Activated T-cell treated with anti-CD3 and anti-CD28 coated beads for 24 hours (primary cell): Measurements from ENCODE around the gene SAP30L.

ENCODE experiments used
- DNase-seq: peaks from one replicate; pipeline ENCODE4 v3.0.0-alpha.2; 2020; ENCODE audit warnings: low read depth

SAP30L gene

DNA sequence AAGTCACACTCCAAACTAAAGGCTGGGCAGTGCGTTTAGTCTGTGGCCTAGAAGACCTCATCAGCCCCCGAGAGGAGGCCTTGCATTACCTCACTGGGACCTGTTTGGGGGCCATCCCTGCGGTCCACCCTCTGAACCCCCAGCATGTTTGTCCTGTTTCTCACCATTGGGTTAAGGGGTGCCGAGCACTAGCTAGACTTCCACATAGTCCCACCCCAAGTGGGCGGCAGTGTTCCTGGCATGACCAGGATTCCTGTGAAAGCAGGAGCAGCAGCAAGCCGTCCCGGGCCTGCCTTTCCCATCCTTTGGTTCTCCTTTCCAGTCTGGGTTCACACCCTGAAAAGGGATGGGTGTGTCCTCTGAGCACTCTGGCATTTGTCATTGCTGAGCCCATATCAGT, 26.6 kb upstream of the SAP30L start:
- DNase-seq: no peak

DNA sequence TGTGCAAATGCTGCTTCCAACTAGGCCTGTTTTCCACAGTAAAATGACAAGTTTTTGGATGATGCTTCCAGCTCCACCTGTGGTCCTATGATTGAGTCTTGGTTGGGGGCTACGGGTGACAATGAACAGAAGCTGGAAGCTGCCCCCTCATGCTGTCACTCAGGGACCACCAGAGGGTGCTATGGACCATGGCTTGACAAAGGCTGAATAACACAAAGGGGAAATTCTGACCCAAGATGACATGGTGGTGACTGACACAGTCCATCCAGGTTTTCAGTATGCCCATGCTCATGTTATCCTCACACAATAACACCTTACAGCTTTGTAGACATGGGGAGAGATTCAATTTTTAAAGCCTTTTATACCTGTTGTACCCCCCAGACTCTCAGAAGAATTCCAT, 23.9 kb upstream of the SAP30L start:
- peak; percentile 9 for DNase-seq

DNA sequence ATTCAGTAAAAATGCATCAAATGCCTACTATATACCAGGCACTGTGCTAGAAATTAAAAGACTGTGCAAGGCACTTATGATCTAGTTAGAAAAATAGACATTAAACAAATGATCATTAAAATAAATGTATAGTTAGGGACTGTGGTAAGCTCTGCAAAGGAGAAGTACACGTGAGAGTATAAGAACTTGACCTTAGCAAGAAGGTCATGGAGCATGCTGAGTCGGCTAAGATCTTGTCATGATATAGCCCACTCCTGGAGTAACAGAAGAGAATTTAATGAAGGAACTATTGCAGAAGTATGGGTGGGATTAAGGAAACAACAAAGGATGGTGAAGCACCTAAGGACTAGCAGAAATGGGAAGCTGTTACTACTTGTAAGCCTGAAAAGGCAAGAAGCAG, 23.5 kb upstream of the SAP30L start:
- DNase-seq: no peak

DNA sequence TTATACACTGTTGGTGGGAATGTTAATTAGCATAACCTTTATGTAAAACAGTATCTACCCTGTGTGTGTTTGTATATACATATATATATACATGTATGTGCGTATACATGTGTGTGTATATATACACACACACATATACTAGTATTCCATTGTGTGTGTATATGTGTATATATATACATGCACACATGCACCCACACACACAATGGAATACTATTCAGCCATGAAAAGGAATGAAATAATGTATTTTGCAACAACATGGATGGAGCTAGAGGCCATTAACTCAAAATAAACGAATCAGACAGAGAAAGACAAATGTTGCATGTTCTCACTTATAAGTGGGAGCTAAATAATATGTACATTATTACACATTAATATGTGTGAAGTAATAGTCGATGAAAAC, 17.6 kb upstream of the SAP30L start:
- DNase-seq: no peak

DNA sequence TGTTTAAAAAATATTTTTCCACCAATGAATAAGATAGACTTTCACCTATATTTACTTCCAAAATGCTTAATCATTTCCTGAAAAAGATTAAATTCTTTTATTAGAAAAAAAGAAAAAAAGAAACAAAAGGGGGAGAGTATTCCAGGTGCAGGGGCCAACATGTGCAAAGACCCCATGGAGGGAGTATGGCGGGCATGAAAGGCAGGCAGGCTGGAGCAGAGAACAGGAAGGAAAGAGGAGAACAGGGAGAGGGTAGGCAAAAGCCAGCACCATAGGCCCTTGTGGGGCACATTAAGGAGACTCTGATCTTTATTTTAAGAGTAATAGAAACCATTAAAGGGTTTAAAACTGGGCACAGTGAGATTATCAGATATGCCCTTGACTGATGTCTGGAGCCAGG, 16.5 kb upstream of the SAP30L start:
- no peak for DNase-seq

DNA sequence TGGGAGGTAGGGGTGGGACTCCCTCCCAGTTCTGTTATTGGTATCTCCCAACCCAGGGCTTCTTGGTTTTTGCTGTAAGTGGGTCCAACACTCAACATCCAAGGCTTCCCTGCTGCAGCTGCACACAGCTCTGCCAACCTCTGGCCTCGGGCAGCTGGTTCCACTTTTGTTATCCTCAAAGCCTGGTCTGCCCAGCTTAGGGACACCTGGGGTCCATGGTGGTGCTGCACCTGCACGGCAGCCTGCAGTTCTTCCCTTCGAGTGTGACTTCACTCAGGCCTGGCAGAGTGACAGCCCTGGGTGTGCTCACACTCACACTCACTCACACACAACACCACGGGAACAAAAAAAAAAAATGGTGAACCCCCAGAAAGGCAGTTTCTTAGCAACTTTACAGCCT, 15.3 kb upstream of the SAP30L start:
- DNase-seq: no peak

DNA sequence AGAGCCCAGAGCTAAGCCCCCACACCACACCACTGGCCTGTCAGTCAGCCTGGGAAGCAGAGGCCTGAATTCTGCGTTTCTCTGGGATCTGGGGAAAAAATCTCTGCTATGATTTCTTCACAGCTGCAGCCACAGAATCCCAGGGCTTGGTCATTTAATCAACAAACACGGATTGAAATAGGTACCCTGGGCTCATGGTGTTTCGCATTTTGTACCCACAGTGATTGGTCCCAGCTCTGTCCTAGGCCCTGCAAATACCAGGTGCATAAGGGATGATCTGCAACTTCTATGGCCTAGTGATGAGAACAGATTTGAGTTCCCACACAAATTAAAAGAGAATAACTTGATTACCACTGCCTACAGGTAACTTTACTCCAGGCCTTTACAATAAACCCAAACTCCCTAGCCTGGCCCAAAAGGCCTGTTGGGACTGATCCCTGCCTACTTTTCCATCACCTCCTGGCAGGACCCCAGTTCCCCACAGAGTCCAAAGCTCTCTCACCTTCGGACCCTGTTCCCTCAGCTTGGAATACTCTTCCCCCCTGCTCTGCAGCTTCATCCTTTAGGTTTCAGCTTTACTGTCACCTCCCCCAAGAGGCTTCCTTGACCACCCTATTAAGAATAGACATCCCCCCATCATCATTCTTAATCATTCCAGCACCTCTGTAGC, 14.7 kb upstream of the SAP30L start:
- no peak for DNase-seq

DNA sequence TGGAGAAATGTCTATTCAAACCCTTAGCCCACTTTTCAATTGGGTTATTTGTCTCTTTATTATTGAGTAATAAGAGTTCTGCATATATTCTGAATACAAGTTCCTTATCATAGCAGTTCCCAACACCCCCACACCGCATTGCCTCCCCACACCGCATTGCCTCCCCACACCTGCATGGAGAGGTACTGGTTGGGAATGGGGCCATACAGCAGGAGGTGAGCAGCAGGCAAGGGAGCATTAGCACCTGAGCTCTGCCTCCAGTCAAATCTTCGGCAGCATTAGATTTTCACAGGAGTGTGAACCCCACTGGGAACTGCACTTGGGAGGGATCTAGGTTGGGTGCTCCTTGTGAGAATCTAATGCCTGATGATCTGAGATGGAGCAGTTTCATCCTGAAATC, 10.6 kb upstream of the SAP30L start:
- no peak for DNase-seq

DNA sequence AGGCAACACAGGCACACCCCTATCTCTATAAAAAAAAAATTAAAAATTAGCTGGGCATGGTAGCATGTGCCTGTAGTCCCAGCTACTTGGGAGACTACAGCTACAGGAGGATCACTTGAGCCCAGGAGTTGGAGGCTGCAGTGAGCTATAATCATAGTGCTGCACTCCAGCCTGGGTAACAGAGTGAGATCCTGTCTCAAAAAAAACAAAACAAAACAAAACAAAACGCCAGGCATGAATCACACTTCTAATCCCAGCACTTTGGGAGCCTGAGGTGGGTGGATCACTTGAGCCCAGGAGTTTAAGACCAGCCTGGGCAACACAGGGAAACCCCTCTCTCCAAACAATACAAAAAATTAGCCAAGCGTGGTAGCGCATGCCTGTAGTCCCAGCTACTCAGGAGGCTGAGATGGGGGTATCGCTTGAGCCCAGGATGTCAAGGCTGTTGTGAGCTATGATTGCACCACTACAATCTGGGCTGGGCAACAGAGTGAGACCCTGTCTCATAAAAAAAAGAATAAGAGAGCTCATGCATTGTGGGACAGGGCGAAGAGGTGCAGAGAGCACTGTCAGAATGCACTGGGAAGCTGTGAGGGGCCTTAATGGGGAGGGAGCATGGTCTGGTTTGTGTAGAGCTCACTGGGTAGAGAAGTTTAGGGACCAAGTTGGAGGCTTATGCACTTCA, 8.4 kb upstream of the SAP30L start:
- DNase-seq: no peak

DNA sequence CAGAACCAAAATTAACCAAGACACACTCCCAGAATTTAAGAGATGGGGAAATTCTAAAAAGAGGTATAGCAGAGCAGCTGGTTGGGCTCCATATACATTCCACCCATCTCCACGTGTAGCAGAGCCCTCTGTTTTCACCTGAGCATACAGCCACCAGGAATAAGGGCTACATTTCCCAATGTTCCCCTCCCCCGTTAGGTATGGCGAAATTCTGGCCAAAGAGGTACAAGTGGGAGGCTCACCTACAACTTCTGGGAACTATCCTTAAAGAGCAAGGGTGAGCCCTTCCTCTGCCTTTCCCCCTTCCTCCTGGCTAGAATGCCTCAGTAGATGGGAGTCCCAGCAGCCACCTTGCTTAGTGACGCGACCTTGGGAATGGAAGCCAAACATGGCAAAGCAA, 5.3 kb upstream of the SAP30L start:
- no peak for DNase-seq

DNA sequence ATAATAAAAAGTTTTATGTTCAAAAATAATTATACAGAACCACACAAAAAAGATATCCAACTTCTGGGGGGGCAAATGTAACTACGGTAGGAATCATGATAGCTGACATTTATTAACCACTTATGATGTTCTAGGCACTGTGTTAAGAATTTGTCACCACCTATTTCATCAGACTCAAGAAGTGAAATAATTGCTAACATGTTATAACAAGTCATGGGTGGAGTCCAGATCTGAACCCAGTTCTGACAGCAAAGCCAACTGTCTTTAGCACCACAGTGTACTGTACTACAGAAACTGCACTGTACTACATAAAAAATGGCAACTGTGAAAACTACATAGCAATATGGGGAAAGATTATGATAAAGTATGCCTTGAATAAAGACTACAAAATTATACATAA, 3.0 kb upstream of the SAP30L start:
- DNase-seq: no peak

DNA sequence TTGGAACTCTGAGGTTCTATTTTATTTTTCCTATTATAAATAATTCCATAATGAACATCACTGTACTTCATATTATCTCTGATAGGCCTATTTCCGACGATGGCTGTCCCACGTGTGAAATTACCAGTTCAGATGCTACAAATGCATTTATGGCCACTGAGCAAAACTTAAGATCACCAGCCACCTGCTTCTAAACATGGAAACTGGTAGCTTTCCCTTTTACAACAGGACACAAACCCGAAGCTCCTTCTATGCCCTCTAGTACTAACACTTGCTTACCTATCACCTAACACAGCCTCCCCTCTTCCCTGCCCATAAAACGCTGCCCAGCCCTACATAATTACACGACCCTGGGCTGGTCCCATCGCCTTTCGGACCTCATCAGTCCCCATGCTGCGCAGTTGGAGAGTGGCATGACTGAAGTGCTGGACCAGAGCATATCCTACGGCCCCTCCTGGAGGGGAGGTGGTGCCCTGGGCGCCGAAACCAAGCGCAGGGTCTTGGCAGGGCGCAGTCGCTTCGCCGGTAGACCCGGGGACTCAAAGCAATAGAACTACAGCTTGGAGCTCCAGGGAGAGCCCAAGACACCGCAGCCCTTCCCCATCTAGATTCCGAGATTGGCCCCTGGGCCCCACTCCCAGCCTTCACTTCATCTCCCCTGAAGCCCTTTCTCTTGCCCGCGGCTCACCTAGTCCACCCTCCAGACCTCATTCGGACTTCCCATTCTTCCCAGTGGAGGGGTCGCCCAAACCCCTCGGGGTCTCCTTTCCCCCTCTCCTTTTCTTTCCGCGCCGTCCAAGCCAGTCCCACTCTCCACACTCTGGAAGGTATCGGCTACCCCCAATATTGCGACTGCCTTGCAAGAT, 1.0 kb upstream of the SAP30L start:
- DNase-seq: no peak

DNA sequence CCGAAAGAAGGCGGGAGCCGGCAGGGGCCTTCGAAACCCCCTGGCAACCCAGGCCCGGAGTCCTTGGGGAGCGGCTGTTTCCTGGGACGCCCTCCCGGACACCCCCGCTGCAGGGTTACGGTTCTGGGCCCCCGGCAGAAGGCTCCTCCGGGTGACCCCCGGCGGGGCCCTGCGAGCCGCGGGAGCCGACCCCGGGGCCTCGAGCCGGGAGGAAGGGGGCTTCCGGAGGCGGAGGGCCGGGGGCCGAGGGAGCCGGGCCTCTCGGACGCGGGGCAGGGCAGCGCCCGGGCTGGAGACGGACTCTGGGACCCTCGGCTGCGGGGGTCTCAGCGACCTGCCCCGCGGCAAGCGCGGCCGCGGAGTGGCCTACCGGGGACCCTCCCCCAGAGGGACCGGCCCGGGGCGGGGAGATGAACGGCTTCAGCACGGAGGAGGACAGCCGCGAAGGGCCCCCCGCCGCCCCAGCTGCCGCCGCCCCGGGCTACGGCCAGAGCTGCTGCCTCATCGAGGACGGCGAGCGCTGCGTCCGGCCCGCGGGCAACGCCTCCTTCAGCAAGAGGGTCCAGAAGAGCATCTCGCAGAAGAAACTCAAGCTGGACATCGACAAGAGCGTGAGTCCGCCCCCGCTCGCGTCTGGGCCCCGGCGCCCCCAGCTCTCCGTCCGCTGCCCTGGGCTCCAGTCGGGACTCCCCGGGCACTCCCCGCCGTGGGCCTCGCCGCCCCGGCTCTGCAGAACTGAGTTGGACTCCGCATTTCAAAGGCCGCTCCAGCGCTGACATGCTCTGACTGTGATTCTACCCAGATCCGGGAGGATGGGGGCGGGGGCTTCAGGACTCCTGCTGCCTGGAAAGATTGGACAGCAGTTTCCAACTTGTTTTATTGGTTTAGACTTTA, 645 bp downstream of the SAP30L start:
- DNase-seq: no peak

DNA sequence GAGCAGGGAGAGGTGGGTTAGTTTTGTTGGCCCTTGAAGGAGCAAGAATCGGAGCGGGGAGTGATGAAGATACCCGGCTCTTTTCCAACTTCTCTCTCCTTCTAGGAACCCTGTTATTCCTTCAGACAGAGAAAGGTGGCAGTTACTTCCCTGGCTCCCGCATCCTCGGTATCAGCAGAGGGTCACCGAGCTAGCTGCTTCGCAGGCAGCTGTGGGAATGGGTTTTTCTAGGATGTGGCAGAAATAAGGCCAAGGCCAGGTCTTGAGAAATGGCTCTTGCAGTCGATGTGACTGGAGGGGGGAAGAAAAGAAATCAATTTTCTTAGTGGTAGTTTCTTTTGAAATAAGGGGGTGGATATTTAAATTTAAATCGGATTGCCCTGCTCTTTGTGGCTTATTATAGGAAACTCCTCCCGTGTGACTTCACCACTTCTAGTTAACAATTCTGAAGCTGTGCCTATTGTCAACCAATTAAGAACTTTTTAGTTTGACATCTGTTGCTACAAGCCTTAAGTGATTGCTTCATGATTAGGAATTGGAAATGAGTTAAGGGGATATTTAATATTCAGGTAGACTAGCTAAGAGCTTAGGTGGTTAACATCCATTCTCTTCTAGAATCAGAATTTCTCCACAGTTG, 1.4 kb downstream of the SAP30L start:
- DNase-seq: no peak

DNA sequence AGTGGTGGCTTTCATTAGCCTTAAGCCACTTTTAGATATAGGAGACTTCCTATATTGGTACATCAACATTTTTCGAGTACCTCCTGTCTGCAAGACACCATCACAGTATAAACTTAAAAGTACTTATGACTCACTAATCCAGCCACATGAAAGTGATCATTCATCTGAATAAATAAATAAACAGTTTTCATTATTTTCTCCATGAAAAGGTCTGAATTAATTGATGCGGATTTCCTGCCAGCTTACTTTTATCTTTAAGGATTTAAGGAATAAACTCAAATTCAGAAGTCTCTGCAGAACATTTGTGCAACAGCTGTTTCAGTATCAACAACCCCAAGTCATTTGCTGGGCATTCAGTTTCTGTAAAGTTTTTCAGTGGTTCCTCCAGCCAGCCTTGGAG, 4.0 kb downstream of the SAP30L start:
- DNase-seq: no peak

DNA sequence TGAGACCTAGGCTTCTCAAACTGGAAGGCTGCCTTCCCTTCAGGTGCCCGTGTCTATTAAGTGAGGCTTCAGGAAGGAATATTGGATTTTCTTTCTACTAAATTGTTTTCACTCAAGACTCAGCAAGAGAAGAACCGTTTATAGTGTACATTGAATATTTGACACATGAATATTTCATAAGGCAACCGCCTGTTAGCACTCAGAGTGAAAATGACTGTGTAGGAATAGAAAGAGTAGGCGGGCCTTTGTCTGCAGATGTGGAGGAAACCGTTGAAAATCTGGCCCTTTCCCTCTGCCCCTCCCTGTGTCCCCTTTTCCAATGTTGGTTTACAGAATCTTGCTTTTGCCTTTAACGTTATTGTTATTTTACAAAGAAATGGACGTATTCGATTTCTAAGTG, 6.2 kb downstream of the SAP30L start:
- no peak for DNase-seq

DNA sequence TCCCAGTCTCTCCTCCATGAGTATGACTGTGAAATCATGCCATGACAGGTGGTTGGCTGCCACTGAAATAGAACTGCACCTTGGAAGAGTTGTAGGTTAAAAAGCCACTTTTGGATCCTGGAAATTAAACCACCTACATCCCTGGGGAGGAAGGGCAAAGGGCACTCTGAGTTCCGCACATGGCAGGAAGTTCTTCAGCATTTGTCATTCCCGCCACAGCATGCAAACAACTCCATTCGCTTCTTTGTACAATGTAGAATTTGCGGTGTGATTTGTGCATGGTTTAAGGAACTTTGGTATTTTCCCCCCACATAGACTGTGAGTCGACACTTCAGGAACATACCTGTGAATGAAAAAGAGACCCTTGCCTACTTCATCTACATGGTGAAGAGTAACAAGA, 9.8 kb downstream of the SAP30L start:
- no peak for DNase-seq

DNA sequence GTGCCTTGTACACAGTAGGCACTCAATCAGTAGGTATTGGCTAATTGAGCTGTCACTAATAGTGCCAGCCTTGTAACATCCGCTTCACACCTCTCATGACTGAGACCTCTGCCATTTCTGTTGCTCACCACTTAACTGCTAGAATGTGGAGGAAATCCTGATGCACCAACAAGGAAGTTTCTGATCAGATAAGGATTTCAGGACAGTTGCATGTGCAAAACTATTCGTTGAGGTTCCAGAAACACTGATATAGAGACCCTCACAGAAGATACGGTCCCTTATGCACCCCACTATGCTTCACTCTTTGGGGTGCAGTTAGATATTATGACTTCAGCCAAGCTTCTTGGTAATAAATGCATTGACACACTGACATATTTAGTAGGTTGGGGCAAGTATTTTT, 10.7 kb downstream of the SAP30L start:
- DNase-seq: no peak

DNA sequence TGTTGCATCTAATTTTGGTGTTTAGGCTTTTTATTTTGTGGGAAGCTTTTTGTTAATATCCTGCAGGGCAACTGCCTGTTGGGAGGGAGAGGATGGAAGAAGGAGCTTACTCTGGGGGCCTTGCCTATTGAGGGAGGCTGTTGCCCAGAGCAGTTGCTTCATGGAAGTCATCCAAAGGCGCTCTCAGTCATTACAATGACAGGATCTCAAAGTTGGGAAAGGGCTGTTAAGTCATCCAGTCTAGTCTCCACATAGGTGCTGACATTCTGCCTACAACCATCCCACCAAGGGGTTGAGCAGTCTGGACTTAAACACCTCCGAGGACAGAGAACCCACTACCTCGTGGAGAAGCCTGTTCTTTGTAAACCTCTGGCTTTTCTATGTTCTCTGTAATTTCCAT, 13.2 kb downstream of the SAP30L start:
- no peak for DNase-seq

DNA sequence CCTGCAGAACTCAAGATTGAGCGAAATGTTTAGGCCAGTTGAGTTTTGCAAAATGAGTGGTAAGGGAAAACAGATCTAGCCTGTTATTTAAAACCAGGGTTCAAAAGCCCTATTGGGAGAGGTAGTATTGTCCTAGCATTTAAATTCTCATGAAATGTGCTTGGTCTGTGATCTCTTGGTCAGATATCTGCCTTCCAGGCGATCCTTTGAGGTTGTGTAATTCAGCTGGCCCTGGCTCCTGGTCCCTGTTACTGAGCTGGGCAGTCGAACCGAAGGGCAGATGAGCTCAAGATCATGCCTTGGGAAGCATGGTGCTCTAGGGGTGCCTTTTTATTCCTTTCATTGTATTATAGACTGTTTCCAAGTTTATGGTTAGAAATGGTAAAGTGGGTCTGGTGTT, 14.4 kb downstream of the SAP30L start:
- no peak for DNase-seq

DNA sequence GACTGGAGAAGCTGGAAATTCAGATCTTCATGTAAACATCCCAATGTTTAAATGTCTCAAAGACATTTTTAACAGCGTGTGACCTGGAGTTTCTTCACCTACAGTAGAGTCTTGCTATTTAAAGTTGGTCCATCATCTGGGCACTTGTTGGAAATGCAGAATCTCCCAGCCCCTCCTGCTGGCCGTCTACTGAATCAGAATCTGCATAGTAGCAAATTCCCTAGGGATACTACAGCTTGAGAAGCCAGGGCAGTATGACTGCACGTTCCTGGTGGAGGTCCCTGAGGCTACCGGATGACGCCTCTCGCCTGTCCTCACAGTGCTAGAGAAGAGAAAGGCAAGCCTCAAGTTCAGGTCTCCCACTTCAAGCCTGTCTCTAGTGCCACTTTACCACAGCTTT, 15.7 kb downstream of the SAP30L start:
- DNase-seq: no peak

DNA sequence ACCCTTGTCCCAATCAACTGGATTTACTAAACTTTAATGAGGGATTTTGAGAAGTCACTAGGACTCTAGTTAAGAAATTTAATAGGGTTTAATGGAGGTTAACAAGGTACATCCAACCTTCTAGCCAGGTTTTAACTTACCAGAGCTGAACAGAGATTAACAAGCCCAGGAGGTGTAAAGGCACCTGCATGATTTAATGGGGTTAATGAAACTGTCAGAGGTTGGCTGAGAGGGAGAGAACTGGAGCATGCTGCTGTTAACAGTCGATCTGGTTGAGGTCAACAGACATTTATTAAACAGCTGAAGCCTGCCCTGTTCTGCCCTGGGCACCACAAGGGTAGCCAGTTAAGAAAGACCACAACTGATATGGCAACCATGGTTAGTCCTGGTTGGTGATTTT, 18.6 kb downstream of the SAP30L start:
- DNase-seq: no peak
